HG03571 (cell line): ENCODE data around the gene TOR1AIP1.

Source experiments
- ATAC-seq: cut with Tn5 transposase; IDR thresholded peaks from one replicate; pipeline ENCODE4 v1.9.1; 2021; ENCODE audit not compliant: unreplicated experiment

TOR1AIP1 gene

DNA sequence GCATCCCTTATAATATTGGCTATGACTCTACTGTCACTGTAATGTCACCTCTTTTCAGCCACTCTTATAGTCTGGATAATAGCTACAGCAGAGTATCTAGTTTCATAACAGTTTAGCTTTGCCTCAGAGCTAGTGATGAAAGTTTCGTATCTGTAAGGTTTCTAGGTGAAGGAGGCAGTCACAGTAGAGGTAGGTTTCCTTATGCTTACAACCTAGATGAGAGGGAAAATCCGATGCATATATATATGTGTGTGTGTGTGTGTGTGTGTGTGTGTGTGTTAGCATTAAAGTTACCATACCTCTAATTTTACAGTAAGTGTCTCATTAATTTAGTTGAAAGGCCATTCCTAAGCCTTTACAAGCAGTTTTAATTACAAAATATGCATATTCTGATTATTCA lies 2.3 kb upstream of the TOR1AIP1 start:
- ATAC-seq = no peak

DNA sequence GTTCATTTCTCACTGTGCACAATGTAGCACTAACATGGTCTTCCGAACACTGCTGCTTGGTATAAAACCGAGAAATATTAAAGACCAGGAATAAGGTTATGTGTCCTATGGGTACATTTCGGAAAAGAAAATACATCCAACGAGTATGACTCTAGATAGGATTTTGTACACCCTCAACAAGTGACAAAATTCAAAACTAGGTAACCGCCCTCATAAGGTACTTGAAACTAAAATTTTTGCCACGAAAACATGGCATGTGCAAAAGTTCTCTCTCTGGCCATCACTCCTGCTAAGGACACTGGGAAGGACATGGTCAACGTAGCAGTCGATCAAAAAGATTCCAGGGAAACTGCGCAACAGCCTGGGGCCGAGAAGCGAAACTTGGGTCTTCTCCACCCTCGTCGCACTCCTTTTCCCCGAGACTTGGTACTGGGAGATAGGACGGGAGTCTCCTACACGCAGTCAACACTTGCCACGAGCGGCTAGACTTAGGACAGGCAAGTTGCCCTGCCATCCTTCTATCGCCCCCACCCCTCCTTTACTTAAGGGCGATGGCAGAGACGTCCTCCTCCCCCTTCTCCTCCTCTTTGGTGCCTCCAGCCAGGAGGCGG lies 338 bp upstream of the TOR1AIP1 start:
- peak; percentile 0 for ATAC-seq

DNA sequence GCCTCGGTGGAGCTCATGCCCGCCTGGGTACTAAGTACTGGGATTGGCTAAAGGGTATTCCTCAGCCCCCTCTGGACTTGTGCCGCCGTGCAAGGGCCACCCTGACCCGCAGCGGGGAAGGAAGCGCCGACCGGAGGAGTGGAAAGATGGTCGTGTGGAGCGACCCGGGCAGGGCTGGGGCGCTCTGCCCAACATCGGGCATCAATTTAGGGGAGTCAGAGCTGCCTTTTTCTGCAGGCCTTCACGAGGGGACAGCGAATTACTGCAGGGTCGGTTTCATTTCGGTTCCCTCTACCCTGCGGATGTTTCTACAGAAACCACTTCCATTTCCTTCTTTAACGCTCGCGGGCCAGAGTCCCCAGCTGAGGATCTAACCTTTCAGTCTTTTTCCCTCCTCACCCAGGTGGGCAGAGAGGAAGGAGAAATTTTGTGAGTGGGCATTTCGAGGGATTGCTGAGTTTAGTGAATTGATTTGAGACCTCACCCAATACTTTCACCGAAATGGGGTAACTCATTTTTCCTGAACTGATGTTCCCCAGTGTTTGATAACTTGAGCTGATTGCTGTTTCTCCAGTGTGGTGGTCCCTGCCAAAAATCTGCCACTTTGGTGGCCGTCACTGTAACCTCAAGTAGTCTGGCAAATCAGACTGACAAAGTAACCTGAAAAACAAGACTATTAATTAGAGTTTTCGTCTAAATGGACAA lies 1.1 kb downstream of the TOR1AIP1 start:
- no peak for ATAC-seq

GRCh38 chr1:179883745-179884138 lies 1.7 kb downstream of the TOR1AIP1 start:
- ATAC-seq = no peak

- ATAC-seq = no peak
Observed at GRCh38 chr1:179888071-179888470, 6.0 kb downstream of the TOR1AIP1 start.

GRCh38 chr1:179889589-179889988 lies 7.5 kb downstream of the TOR1AIP1 start:
- no peak for ATAC-seq

GRCh38 chr1:179910934-179911333 lies 28.8 kb downstream of the TOR1AIP1 start:
- ATAC-seq = no peak

DNA sequence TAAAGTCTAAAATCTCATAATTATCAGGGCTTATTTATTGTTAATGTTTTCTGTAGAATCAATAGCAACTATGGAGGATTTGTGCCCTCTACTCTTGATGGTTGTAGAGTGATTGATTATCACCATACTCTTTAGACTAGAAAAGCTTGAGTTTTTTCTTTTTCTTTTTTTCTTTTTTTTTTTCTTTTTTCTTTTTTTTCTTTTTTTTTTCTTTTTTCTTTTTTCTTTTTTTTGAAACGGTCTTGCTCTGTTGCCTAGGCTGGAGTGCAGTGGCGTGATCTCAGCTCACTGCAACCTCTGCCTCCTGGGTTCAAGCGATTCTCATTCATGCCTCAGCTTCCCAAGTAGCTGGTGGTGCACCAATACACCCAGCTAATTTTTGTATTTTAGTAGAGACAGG lies 29.7 kb downstream of the TOR1AIP1 start:
- ATAC-seq = no peak

DNA sequence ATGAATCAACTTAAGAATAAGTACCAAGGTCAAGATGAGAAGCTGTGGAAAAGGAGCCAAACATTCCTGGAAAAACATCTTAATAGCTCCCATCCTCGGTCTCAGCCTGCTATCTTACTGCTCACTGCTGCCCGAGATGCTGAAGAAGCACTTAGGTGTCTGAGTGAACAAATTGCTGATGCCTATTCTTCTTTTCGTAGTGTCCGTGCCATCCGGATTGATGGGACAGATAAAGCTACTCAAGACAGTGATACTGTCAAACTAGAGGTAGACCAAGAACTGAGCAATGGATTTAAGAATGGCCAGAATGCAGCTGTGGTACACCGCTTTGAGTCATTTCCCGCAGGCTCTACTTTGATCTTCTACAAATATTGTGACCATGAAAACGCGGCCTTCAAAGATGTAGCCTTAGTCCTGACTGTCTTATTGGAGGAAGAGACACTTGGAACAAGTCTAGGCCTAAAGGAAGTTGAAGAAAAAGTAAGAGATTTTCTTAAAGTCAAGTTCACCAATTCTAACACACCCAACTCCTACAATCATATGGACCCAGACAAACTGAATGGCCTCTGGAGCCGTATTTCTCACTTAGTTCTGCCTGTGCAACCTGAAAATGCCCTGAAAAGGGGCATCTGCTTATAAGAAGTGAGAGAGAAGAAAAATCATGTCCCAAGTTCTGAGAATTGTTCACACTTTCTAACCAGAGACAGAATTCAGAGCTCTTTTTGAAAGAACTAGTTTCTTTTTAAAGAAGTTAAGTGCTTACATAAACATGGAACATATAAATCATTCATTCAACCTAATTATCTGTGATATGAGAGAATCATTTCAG lies 35.7 kb downstream of the TOR1AIP1 start:
- ATAC-seq = no peak

GRCh38 chr1:179921472-179921871 lies 39.4 kb downstream of the TOR1AIP1 start:
- no peak for ATAC-seq

- ATAC-seq = no peak
Observed at GRCh38 chr1:179921981-179922872, 40.1 kb downstream of the TOR1AIP1 start.

DNA sequence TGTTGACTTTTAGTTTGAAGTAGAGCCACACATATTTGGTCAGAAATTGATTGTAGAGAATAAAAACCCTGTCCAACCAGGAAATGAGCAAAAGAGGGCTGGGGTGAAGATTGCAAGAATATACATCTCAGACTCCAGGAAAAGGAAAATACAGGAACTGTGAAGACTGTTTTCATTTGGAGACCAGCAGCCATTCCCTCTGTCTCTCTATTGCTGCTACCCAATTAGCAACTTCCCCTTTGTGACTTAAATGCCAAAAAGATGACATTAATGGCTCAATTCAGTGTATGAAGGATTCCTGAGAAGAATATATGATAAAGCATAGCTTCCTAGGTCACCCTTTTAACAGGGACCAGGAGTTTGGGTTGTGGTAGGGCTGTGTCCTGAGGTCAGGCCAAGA lies 40.9 kb downstream of the TOR1AIP1 start:
- no peak for ATAC-seq

- no peak for ATAC-seq
Observed at GRCh38 chr1:179924268-179924667, 42.2 kb downstream of the TOR1AIP1 start.

DNA sequence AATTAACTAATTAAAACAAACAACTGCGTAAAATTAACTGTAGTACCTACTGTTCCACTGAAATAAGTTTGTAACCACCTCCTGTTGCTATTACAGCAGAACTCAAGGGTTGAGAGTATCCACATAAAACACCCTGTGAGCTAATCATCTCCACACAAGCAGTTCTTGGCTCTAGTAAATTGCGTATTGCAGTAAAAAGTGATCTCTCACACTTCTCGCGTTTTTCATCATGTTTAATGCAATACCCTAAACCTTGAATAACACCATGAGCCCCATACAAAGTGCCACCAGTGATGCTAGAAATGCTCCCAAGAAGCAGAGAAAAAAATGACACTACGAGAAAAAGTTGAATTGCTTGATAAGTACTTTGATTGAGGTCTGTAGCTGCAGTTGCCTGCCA lies 43.2 kb downstream of the TOR1AIP1 start:
- ATAC-seq = no peak

DNA sequence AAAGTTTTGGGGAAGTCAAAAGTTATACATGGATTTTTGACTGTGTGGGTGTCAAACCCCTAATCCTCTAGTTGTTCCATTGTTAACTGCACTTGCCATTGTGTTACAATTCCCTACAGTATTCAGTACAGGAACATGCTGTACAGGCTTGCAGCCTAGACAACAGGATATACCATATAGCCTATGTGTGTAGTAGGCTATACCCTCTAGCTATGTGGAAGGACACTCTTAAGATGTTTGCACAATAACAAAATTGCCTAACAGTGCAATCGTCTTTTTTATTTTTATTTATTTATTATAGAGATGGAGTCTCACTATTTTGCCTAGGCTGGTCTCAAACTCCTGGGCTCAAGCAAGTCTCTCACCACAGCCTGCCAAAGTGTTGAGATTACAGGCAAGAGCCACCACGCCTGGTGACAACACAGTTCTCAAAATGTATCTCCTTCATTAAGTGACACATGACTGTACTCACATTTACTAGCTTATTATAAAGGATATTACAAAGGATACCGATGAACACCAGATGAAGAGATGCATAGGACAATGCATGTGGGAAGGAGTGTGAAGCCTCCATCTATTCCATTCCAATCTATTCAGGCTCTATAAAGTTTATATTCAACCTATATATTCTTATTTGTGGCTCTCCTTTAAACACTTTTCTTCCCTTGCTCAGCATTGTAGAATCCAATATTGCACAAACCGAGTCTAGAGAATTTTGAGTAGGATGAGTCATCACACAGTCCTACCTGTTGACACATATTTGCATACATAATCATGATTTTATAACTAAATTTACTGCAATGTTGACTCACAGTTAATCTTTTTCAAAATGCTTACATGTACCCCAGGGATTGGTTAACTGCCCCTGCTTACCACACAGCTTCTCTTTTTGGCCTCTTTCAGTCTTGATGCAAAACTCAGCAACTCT lies 44.1 kb downstream of the TOR1AIP1 start:
- no peak for ATAC-seq

DNA sequence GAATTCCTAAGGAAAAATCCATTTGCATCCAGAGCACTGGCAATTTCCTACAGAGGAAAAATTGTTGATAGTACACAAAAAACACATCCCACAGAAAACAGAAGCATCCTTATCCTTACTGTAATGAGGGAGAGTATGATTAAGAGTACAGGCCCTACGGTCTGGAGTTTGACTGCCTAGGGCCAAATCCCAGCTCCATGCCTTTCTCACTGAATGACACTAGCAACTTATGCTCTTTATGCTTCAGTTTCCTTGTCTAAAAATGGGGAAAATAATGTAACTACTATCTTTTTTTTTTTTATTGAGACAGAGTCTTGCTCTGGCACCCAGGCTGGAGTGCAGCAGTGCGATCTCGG lies 44.7 kb downstream of the TOR1AIP1 start:
- ATAC-seq = no peak

DNA sequence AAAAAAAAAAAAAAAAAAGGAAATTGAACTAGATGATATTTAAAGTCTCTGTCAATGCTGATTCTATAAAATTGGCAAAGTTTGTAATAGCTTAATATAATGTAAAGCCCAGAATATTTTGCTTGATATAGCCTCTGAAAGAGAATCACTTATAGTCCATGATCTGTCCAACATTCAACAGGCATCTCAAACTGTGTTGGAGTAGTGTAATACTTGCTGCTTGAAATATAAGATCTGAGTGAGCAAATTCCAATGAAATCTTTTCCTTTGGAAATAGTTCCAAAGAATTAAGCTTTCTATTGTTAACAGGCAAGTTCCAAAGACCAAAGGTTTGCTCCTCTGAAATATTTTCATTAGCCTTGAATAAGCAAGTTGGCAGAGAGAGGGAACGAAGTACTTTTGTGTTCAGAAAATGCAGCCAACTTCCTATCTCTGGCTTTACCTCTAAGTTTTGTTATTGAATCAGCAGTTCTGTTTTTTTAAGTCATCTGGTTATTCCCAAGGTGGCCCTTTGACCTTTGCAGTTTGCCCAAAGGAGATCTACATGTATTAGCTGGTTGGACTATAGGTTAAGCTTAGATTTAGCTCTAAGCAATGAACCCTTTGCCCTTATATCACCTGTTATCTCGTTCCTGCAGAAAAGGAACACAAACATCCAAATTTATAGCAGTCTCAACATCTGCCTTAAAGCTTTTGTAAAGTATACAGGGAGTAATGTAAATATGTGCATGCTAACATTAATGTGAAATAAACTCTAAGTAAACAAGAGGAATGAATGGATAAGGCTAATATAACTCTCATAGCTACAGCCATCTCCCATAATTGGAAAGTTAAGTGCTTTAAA lies 48.1 kb downstream of the TOR1AIP1 start:
- no peak for ATAC-seq

DNA sequence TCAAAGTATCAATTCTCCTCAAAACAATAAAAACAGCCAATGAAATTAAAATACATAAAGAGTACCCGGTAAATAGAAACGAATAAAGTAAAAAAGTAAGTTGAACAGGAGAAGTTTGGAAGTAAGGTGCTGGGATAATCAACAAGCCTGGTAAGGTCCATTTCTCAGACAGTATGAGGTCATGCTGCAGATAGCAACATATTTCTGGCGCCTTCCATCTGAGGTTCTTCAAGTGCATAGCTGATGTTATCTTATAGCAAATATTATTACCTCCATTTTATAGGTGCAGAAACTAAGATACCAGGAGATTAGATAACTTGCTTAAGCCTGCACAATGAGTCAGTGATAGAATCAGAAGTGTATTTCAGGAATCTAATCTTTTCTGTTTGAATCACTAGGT lies 48.8 kb downstream of the TOR1AIP1 start:
- ATAC-seq = no peak

DNA sequence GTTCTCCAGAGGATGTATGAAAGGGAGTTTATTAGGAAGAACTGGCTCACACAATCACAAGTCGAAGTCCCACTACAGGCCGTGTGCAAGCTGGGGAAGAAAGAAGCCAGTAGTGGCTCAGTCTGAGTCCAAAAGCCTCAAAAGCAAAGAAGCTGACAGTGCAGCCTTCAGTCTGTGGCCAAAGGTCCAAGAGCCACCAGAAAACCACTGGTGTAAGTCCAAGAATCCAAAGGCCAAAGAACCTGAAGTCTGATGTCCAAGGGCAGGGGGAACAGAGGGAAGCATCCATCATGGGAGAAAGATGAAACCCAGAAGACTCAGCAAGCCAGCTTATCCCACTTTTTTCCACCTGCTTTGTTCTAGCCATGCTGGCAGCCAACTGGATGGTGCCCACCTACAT lies 51.1 kb downstream of the TOR1AIP1 start:
- no peak for ATAC-seq
